A673 (cell line): ENCODE results near the gene ZBTB34. TPM values are rescaled to one million over a fixed set of nuclear protein-coding genes. Genes with fewer than 3 reads are reported as not detected.

Experiments used
- BruUV-seq: library from RNA; stranded (reverse); fragments of 400-500 nt; replicated peaks from 2 replicates; lab custom pipeline; 2021; lab: Mats Ljungman, UMichigan
- CTCF ChIA-PET: fragments of 300-600 bp; sonication (Branson Sonifier 250); formaldehyde crosslinking; loops from one replicate; lab custom pipeline; 2022; ENCODE audit warnings: antibody characterized with exemption; lab: Charles Lee
- POLR2A ChIA-PET: fragments of 300-600 bp; sonication (Branson Sonifier 250); formaldehyde crosslinking; loops from one replicate; lab custom pipeline; 2022; ENCODE audit warnings: antibody characterized with exemption; ENCODE audit not compliant: low non-redundant PET; lab: Charles Lee
- DNase-seq: peaks from one replicate; pipeline ENCODE4 v3.0.0-alpha.2; 2015; ENCODE audit warnings: low spot score
- H3K27ac ChIP-seq: fragments of 200-600 bp; sonication (generic); 2 replicates; pipeline ENCODE4 v1.5.1; 2016; ENCODE audit warnings: mixed run types, low read depth, mild to moderate bottlenecking, mixed read lengths, antibody characterized with exemption, low read length; ENCODE audit not compliant: poor library complexity, severe bottlenecking
- H3K27me3 ChIP-seq: fragments of 200-600 bp; sonication (generic); replicated peaks from 2 replicates; pipeline ENCODE4 v1.6.1; 2017; ENCODE audit warnings: mixed run types, low read depth, mild to moderate bottlenecking, mixed read lengths, antibody characterized with exemption, low read length; ENCODE audit not compliant: insufficient read depth, poor library complexity
- H3K36me3 ChIP-seq: fragments of 200-600 bp; sonication (generic); 2 replicates; pipeline ENCODE4 v1.6.1; 2016; ENCODE audit warnings: mixed run types, mild to moderate bottlenecking, mixed read lengths, antibody characterized with exemption, low read length; ENCODE audit not compliant: insufficient read depth, poor library complexity, severe bottlenecking
- H3K4me1 ChIP-seq: fragments of 200-600 bp; sonication (generic); 2 replicates; pipeline ENCODE4 v1.6.1; 2017; ENCODE audit warnings: mixed run types, mild to moderate bottlenecking, mixed read lengths, antibody characterized with exemption, low read length; ENCODE audit not compliant: insufficient read depth, poor library complexity, severe bottlenecking
- H3K4me3 ChIP-seq: fragments of 200-600 bp; sonication (generic); 2 replicates; pipeline ENCODE4 v1.5.1; 2016; ENCODE audit warnings: low read depth, mixed run types, mild to moderate bottlenecking, mixed read lengths, low read length; ENCODE audit not compliant: poor library complexity, severe bottlenecking
- H3K9me3 ChIP-seq: fragments of 200-600 bp; sonication (generic); 2 replicates; pipeline ENCODE4 v1.6.1; 2016; ENCODE audit warnings: mixed run types, low read depth, mild to moderate bottlenecking, mixed read lengths, antibody characterized with exemption, low read length; ENCODE audit not compliant: poor library complexity, severe bottlenecking
- CTCF ChIP-seq: fragments of 300-800, 200-600 bp; sonication (generic); conservative IDR thresholded peaks from 2 replicates; pipeline ENCODE4 v1.5.1; 2017; ENCODE audit warnings: low read depth, mild to moderate bottlenecking, antibody characterized with exemption, low read length, moderate library complexity, mixed read lengths
- EZH2 ChIP-seq: fragments of 200-600 bp; sonication (generic); IDR thresholded peaks from 2 replicates; pipeline ENCODE4 v1.6.1; 2017; ENCODE audit warnings: borderline replicate concordance, low read depth, mild to moderate bottlenecking, mixed read lengths, antibody characterized with exemption, low read length; ENCODE audit not compliant: poor library complexity, severe bottlenecking
- intact Hi-C: fragments of 100-400 bp; cut with micrococcal nuclease; formaldehyde crosslinking; loops from one replicate; pipeline ENCODE4 v1.10.0; 2022; ENCODE audit not compliant: unreplicated experiment
- total RNA-seq: library from RNA; stranded (reverse); gene quantifications from 2 replicates; pipeline ENCODE4 v1.2.3, GENCODE V29; 2021

Gene ZBTB34
- total RNA-seq, 1 experiment from 2014 or later: 10.1 TPM

- no peak for DNase-seq
- H3K27ac ChIP-seq: peak overlapping the region; percentile 21
- ChIA-PET POLR2A (no interaction called here), CTCF (no interaction called here)
- peak overlapping the region; percentile 96 for H3K4me3 ChIP-seq
- H3K9me3 ChIP-seq: no peaks in the 10 kb centered on the region
- H3K36me3 ChIP-seq: peaks cover 19% of the 10 kb centered on the region
- intact Hi-C loops: no loop called here
- peaks cover 8% of the 10 kb centered on the region for H3K4me1 ChIP-seq
- TSS peak; percentile 40 for BruUV-seq
- TF ChIP-seq EZH2 (no peak), CTCF (no peak)
- no peaks in the 10 kb centered on the region for H3K27me3 ChIP-seq
Measured at GRCh38 chr9:126862104-126862761, 1.8 kb downstream of the ZBTB34 start.

- Histone ChIP-seq H3K4me1 (peaks cover 8% of the 10 kb centered on the region), H3K27me3 (no peaks in the 10 kb centered on the region), H3K9me3 (no peaks in the 10 kb centered on the region), H3K27ac (no peak overlapping the region), H3K4me3 (no peak overlapping the region), H3K36me3 (peaks cover 19% of the 10 kb centered on the region)
- TF ChIP-seq CTCF: no peak
- TF ChIP-seq EZH2: no peak
- no TSS peak for BruUV-seq
- intact Hi-C loops: no loop called here
- ChIA-PET POLR2A (interaction anchor here (0.7 kb wide), 1 partner anchor 579 kb away, joined by 3 read pairs; no protein-coding TSS in a partner anchor), CTCF (no interaction called here)
- DNase-seq: no peak
Measured at GRCh38 chr9:126864771-126865170, 4.3 kb downstream of the ZBTB34 start.

- POLR2A ChIA-PET: no interaction called here
- Histone ChIP-seq H3K4me3 (no peak overlapping the region), H3K4me1 (no peaks in the 10 kb centered on the region), H3K27ac (no peak overlapping the region), H3K9me3 (no peaks in the 10 kb centered on the region), H3K27me3 (no peaks in the 10 kb centered on the region), H3K36me3 (peaks cover 7% of the 10 kb centered on the region)
- no peak for DNase-seq
- CTCF ChIA-PET: no interaction called here
- intact Hi-C loops: no loop called here
- no peak for TF ChIP-seq CTCF
- no peak for TF ChIP-seq EZH2
- BruUV-seq: no TSS peak
Measured at GRCh38 chr9:126869368-126869767, 8.9 kb downstream of the ZBTB34 start.
